ENCODE results near the gene PLCG2. TPM values are rescaled to one million over a fixed set of nuclear protein-coding genes. Genes with fewer than 3 reads are reported as not detected.

PLCG2 gene
- polyA plus RNA-seq, 1 donor from 2014 or later = not detected

GRCh38 chr16:81929841-81930240 is 150.8 kb downstream of the PLCG2 start:
- Histone ChIP-seq H3K36me3 (ENCODE audit: insufficient read depth, low read length) (no peaks in the 10 kb centered on the region), H3K27ac (ENCODE audit: low read length) (no peak overlapping the region), H3K9me3 (ENCODE audit: low read length) (no peaks in the 10 kb centered on the region), H3K9ac (ENCODE audit: low read length) (no peak overlapping the region), H3K9me2 (ENCODE audit: insufficient read depth, low read length) (no peaks in the 10 kb centered on the region), H3K79me2 (replicated peaks; ENCODE audit: insufficient read depth, low read length) (no peaks in the 10 kb centered on the region), H3F3A (ENCODE audit: insufficient read depth, low read length, poor library complexity, severe bottlenecking) (no peaks in the 10 kb centered on the region), H3K4me3 (ENCODE audit: low read length) (no peak overlapping the region), H2AFZ (ENCODE audit: low read depth, low read length) (no peak overlapping the region), H3K27me3 (ENCODE audit: insufficient read depth, low read depth, low read length) (no peaks in the 10 kb centered on the region), H3K4me2 (ENCODE audit: low read length) (no peak overlapping the region), H4K20me1 (ENCODE audit: insufficient read depth) (no peaks in the 10 kb centered on the region)
- TF ChIP-seq TAF1 (IDR thresholded peaks at IDR 0.05; ENCODE audit: low read depth) (no peak), EP300 (conservative IDR thresholded peaks at IDR 0.05; ENCODE audit: poor library complexity, severe bottlenecking) (no peak), CTCF (IDR thresholded peaks at IDR 0.05; ENCODE audit: poor library complexity, severe bottlenecking) (no peak), MXI1 (conservative IDR thresholded peaks at IDR 0.05; ENCODE audit: poor library complexity, severe bottlenecking) (no peak), REST (IDR thresholded peaks at IDR 0.05; ENCODE audit: borderline replicate concordance) (no peak), RAD21 (conservative IDR thresholded peaks at IDR 0.05) (no peak), EZH2 (IDR thresholded peaks at IDR 0.05; ENCODE audit: borderline replicate concordance, insufficient read depth, low read length, poor library complexity, severe bottlenecking) (no peak), POLR2AphosphoS5 (IDR thresholded peaks at IDR 0.05) (no peak), SMC3 (conservative IDR thresholded peaks at IDR 0.05; ENCODE audit: poor library complexity) (no peak)

GRCh38 chr16:81931927-81932326 is 152.8 kb downstream of the PLCG2 start:
- H3K9me2 ChIP-seq (ENCODE audit: insufficient read depth, low read length) = no peaks in the 10 kb centered on the region
- H3K4me3 ChIP-seq (ENCODE audit: low read length) = no peak overlapping the region
- no peak overlapping the region for H2AFZ ChIP-seq (ENCODE audit: low read depth, low read length)
- TF ChIP-seq MXI1 (conservative IDR thresholded peaks at IDR 0.05; ENCODE audit: poor library complexity, severe bottlenecking) = no peak
- no peak for TF ChIP-seq POLR2AphosphoS5 (IDR thresholded peaks at IDR 0.05)
- TF ChIP-seq EZH2 (IDR thresholded peaks at IDR 0.05; ENCODE audit: borderline replicate concordance, insufficient read depth, low read length, poor library complexity, severe bottlenecking) = no peak
- no peak for TF ChIP-seq REST (IDR thresholded peaks at IDR 0.05; ENCODE audit: borderline replicate concordance)
- TF ChIP-seq RAD21 (conservative IDR thresholded peaks at IDR 0.05) = no peak
- no peak for TF ChIP-seq CTCF (IDR thresholded peaks at IDR 0.05; ENCODE audit: poor library complexity, severe bottlenecking)
- no peak for TF ChIP-seq TAF1 (IDR thresholded peaks at IDR 0.05; ENCODE audit: low read depth)
- no peak for TF ChIP-seq EP300 (conservative IDR thresholded peaks at IDR 0.05; ENCODE audit: poor library complexity, severe bottlenecking)
- TF ChIP-seq SMC3 (conservative IDR thresholded peaks at IDR 0.05; ENCODE audit: poor library complexity) = no peak
- H3K9ac ChIP-seq (ENCODE audit: low read length) = no peak overlapping the region
- H3K27me3 ChIP-seq (ENCODE audit: insufficient read depth, low read depth, low read length) = no peaks in the 10 kb centered on the region
- H3K9me3 ChIP-seq (ENCODE audit: low read length) = no peaks in the 10 kb centered on the region
- H4K20me1 ChIP-seq (ENCODE audit: insufficient read depth) = no peaks in the 10 kb centered on the region
- H3F3A ChIP-seq (ENCODE audit: insufficient read depth, low read length, poor library complexity, severe bottlenecking) = no peaks in the 10 kb centered on the region
- no peak overlapping the region for H3K4me2 ChIP-seq (ENCODE audit: low read length)
- no peaks in the 10 kb centered on the region for H3K79me2 ChIP-seq (replicated peaks; ENCODE audit: insufficient read depth, low read length)
- no peak overlapping the region for H3K27ac ChIP-seq (ENCODE audit: low read length)
- no peaks in the 10 kb centered on the region for H3K36me3 ChIP-seq (ENCODE audit: insufficient read depth, low read length)
